HepG2 (cell line): ENCODE results near the gene KMT5C. TPM values are rescaled to one million over a fixed set of nuclear protein-coding genes. Genes with fewer than 3 reads are reported as not detected.

Experiments
- AHR ChIP-seq: IDR thresholded peaks from 2 replicates; pipeline ENCODE4 v1.6.1; 2018; ENCODE audit warnings: missing genetic modification reagents, missing compliant biosample characterization
- ARNT ChIP-seq: fragments of 450-650 bp; IDR thresholded peaks from 2 replicates; pipeline ENCODE4 v1.6.1; 2017
- ATF7 ChIP-seq, 2 experiments: fragments of 450-650 bp in 1 of 2; sonication (generic) in 1 of 2; formaldehyde crosslinking in 1 of 2; IDR thresholded peaks; 2 replicates each; pipeline versions ENCODE4 v1.4.0 to v1.6.1; 2016 to 2020; ENCODE audit warnings: antibody characterized with exemption in 1 of 2, mild to moderate bottlenecking in 1 of 2, missing genetic modification reagents in 1 of 2
- CCDC6 ChIP-seq: sonication (generic); formaldehyde crosslinking; IDR thresholded peaks from 2 replicates; pipeline ENCODE4 v1.8.1; 2022; ENCODE audit warnings: mild to moderate bottlenecking, missing genetic modification reagents, moderate library complexity
- ELF3 ChIP-seq: IDR thresholded peaks from 2 replicates; pipeline ENCODE4 v1.6.1; 2016; ENCODE audit warnings: missing genetic modification reagents, missing compliant biosample characterization
- FOXA3 ChIP-seq: IDR thresholded peaks from 2 replicates; pipeline ENCODE4 v1.6.1; 2016; ENCODE audit warnings: missing genetic modification reagents, missing compliant biosample characterization
- HDAC1 ChIP-seq: sonication (generic); formaldehyde crosslinking; IDR thresholded peaks from 2 replicates; pipeline ENCODE4 v1.5.1; 2020; ENCODE audit warnings: mild to moderate bottlenecking, missing genetic modification reagents
- HNRNPH1 ChIP-seq: fragments of 200-400 bp; formaldehyde crosslinking; optimal IDR thresholded peaks from 2 replicates; pipeline ENCODE3; 2017; ENCODE audit warnings: mild to moderate bottlenecking, low read depth, low read length
- HNRNPL ChIP-seq: fragments of 200-400 bp; formaldehyde crosslinking; IDR thresholded peaks from 2 replicates; pipeline ENCODE4 v1.6.1; 2017; ENCODE audit warnings: mild to moderate bottlenecking, low read depth, low read length
- HOXA5 ChIP-seq: sonication (generic); formaldehyde crosslinking; IDR thresholded peaks from 2 replicates; pipeline ENCODE4 v1.4.0; 2020; ENCODE audit warnings: missing genetic modification reagents
- IRX3 ChIP-seq: sonication (generic); formaldehyde crosslinking; IDR thresholded peaks from 2 replicates; pipeline ENCODE4 v1.8.1; 2023; ENCODE audit warnings: mild to moderate bottlenecking, low read depth, missing genetic modification reagents, borderline replicate concordance
- MXD4 ChIP-seq: IDR thresholded peaks from 2 replicates; pipeline ENCODE4 v1.6.1; 2016; ENCODE audit warnings: mild to moderate bottlenecking, missing biosample characterization, missing genetic modification reagents
- NFE2L1 ChIP-seq: sonication (generic); formaldehyde crosslinking; IDR thresholded peaks from 2 replicates; pipeline ENCODE4 v1.4.0; 2020; ENCODE audit warnings: missing genetic modification reagents, mild to moderate bottlenecking, borderline replicate concordance
- NFKBIZ ChIP-seq: IDR thresholded peaks from 2 replicates; pipeline ENCODE4 v1.6.1; 2018; ENCODE audit warnings: missing genetic modification reagents, missing compliant biosample characterization
- PAF1 ChIP-seq: IDR thresholded peaks from 2 replicates; pipeline ENCODE4 v1.6.1; 2016; ENCODE audit warnings: missing genetic modification reagents, missing compliant biosample characterization
- PHF21A ChIP-seq: sonication (generic); formaldehyde crosslinking; IDR thresholded peaks from 2 replicates; pipeline ENCODE4 v1.5.0; 2020; ENCODE audit warnings: mild to moderate bottlenecking, missing genetic modification reagents
- PHF5A ChIP-seq: IDR thresholded peaks from one replicate; pipeline ENCODE4 v1.6.1; 2018; ENCODE audit warnings: low read depth, missing genetic modification reagents; ENCODE audit not compliant: unreplicated experiment
- PLRG1 ChIP-seq: fragments of 450-650 bp; conservative IDR thresholded peaks from 2 replicates; pipeline ENCODE4 v1.6.1; 2016
- SIN3B ChIP-seq: fragments of 150-350 bp; IDR thresholded peaks from 2 replicates; pipeline ENCODE4 v1.6.1; 2014; ENCODE audit warnings: low read length
- SNAPC2 ChIP-seq: sonication (generic); formaldehyde crosslinking; IDR thresholded peaks from 2 replicates; pipeline ENCODE4 v1.8.1; 2022; ENCODE audit warnings: mild to moderate bottlenecking, missing genetic modification reagents
- SOX13 ChIP-seq, 3 experiments: fragments of 450-650 bp in 1 of 3; sonication (generic) in 1 of 3; formaldehyde crosslinking in 1 of 3; IDR thresholded peaks in 2 of 3; conservative IDR thresholded peaks in 1 of 3; 2 replicates each; pipeline versions ENCODE4 v1.5.0 to v1.6.1; 2016 to 2020; ENCODE audit warnings: antibody characterized with exemption in 1 of 3, mild to moderate bottlenecking in 1 of 3, missing compliant biosample characterization in 1 of 3, missing genetic modification reagents in 1 of 3, moderate library complexity in 1 of 3
- SSRP1 ChIP-seq: IDR thresholded peaks from 2 replicates; pipeline ENCODE4 v1.6.1; 2016; ENCODE audit warnings: control low read depth
- TRIM22 ChIP-seq: fragments of 450-650 bp; IDR thresholded peaks from 2 replicates; pipeline ENCODE4 v1.6.1; 2017
- ZBTB7B ChIP-seq: sonication (generic); formaldehyde crosslinking; IDR thresholded peaks from 2 replicates; pipeline ENCODE4 v1.4.0; 2020; ENCODE audit warnings: missing genetic modification reagents
- ZC3H4 ChIP-seq: sonication (generic); formaldehyde crosslinking; IDR thresholded peaks from 2 replicates; pipeline ENCODE4 v1.4.0; 2020; ENCODE audit warnings: missing genetic modification reagents, borderline replicate concordance
- ZNF275 ChIP-seq: sonication (generic); formaldehyde crosslinking; IDR thresholded peaks from 2 replicates; pipeline ENCODE4 v1.8.0; 2022; ENCODE audit warnings: missing genetic modification reagents, mild to moderate bottlenecking, inconsistent platforms, borderline replicate concordance
- ZNF3 ChIP-seq: IDR thresholded peaks from 2 replicates; pipeline ENCODE4 v1.7.0; 2017; ENCODE audit warnings: inconsistent platforms
- polyA plus RNA-seq, 8 experiments: library from polyadenylated mRNA; depleted of rRNA in 3 of 8; stranded (reverse) in 7 of 8; unstranded in 1 of 8; fragments of >200 nt; fragmentation: Illumina TruSeq in 4 of 8; extraction: Trizol in 4 of 8; gene quantifications; 2 replicates each; pipeline versions ENCODE4 v1.2.1 to v1.2.3, GENCODE V29; 2011 to 2016; ENCODE audit warnings: low read depth in 4 of 8, missing spikeins in 1 of 8, mixed read lengths in 1 of 8; ENCODE audit not compliant: insufficient read depth in 1 of 8
- total RNA-seq, 5 experiments: library from RNA; depleted of rRNA; stranded (reverse); fragments of >200 nt; fragmentation: Illumina TruSeq; extraction: Trizol; gene quantifications; 2 replicates each; pipeline ENCODE4 v1.2.3, GENCODE V29; 2016; ENCODE audit warnings: low read depth in 1 of 5
- TF ChIP-seq, protein P1 (sequence below): sonication (generic); formaldehyde crosslinking; IDR thresholded peaks from 2 replicates; pipeline ENCODE4 v1.5.1; 2020; ENCODE audit warnings: missing genetic modification reagents, mild to moderate bottlenecking, borderline replicate concordance
- TF ChIP-seq, protein P2 (sequence below): IDR thresholded peaks from 2 replicates; pipeline ENCODE4 v1.6.1; 2016; ENCODE audit warnings: mild to moderate bottlenecking, missing biosample characterization, missing genetic modification reagents

Gene KMT5C
- total and polyA plus RNA-seq, 2 of the 13 experiments (the other 11 are each of a cell fraction or from before 2014, with no cell fraction given) = 5.5 to 9.0 TPM

DNA sequence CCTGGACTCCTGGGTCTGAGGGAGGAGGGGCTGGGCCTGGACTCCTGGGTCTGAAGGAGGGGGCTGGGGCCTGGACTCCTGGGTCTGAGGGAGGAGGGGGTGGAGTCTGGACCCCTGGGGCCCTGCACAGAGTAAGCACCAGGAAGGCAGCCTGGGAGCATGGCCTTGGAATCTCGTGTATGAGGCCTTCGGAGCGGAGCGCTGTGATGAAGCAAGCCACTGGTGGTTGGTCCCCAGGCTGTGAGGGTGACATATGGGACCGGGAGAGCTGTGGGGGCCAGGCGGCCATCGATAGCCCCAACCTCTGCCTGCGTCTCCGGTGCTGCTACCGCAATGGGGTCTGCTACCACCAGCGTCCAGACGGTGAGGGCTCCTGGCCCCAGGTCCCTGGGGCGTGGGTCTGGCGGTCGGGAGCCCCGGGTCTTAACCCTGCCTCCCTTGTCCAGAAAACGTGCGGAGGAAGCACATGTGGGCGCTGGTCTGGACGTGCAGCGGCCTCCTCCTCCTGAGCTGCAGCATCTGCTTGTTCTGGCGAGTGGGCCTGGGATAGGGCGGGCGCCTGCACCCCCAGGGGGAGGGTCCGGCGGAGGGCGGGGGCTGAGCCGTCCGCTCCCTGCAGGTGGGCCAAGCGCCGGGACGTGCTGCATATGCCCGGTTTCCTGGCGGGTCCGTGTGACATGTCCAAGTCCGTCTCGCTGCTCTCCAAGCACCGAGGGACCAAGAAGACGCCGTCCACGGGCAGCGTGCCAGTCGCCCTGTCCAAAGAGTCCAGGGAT is 37.9 kb downstream of the KMT5C start (continued):
- TF ChIP-seq TRIM22 = no peak
- 0 out of 2 replicates have a peak, but pooled peaks have one; percentile 41 for TF ChIP-seq ZNF275
- no peak for TF ChIP-seq NFKBIZ (CRISPR knock-in tag)
- no peak for TF ChIP-seq NFE2L1 (CRISPR knock-in tag)
- no peak for TF ChIP-seq HNRNPL
- TF ChIP-seq HNRNPH1 = no peak
- TF ChIP-seq ZBTB7B = peak; percentile 21; the same call in 1 of the 2 replicates
- TF ChIP-seq, protein P1, sequence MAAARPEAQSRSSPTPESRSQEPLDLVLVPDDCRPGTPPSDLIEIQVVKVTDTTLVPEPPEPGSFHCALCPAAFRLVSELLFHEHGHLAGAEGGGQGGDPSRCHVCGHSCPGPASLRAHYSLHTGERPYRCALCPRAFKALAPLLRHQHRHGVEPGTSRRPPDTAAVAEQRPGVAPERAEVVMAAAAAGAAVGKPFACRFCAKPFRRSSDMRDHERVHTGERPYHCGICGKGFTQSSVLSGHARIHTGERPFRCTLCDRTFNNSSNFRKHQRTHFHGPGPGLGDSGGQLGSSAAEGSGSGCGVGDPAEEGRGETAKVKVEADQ = no peak
- no peak for TF ChIP-seq SOX13 (IDR thresholded peaks at IDR 0.05)
- peak in 1 of 2 experiments; percentile 22; a peak in 1 of 4 replicates for TF ChIP-seq SOX13 (CRISPR knock-in tag; conservative IDR thresholded peaks at IDR 0.05 in 1 of 2, IDR thresholded peaks at IDR 0.05 in 1 of 2)
- no peak for TF ChIP-seq PHF21A
- no peak for TF ChIP-seq ZC3H4 (CRISPR knock-in tag)
- TF ChIP-seq ATF7 (IDR thresholded peaks at IDR 0.05) = no peak
- no peak for TF ChIP-seq ATF7 (CRISPR knock-in tag; IDR thresholded peaks at IDR 0.05)
- no peak for TF ChIP-seq MXD4 (CRISPR knock-in tag)
- peak; percentile 28; the same call in 1 of the 2 replicates for TF ChIP-seq HDAC1 (CRISPR knock-in tag)
- 0 out of 2 replicates have a peak, but pooled peaks have one; percentile 36 for TF ChIP-seq ELF3 (CRISPR knock-in tag)
- TF ChIP-seq IRX3 (CRISPR knock-in tag) = no peak
- no peak for TF ChIP-seq AHR
- TF ChIP-seq FOXA3 (CRISPR knock-in tag) = 0 out of 2 replicates have a peak, but pooled peaks have one; percentile 6
- TF ChIP-seq, protein P2, sequence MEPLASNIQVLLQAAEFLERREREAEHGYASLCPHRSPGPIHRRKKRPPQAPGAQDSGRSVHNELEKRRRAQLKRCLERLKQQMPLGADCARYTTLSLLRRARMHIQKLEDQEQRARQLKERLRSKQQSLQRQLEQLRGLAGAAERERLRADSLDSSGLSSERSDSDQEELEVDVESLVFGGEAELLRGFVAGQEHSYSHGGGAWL (CRISPR knock-in tag) = peak; percentile 22; the same call in 1 of the 2 replicates
- TF ChIP-seq PHF5A (CRISPR knock-in tag) = no peak
- TF ChIP-seq SSRP1 (CRISPR knock-in tag) = no peak
- no peak for TF ChIP-seq CCDC6 (CRISPR knock-in tag)
- no peak for TF ChIP-seq ZNF3 (CRISPR knock-in tag)
- 0 out of 2 replicates have a peak, but pooled peaks have one; percentile 33 for TF ChIP-seq HOXA5 (CRISPR knock-in tag)
- no peak for TF ChIP-seq PLRG1
- no peak for TF ChIP-seq ARNT
- no peak for TF ChIP-seq SIN3B
- TF ChIP-seq PAF1 (CRISPR knock-in tag) = no peak
- no peak for TF ChIP-seq SNAPC2 (CRISPR knock-in tag)
